Right lobe of liver (tissue), 6 donors: ENCODE measurements around the gene OR5B12. TPM values are rescaled to one million over a fixed set of nuclear protein-coding genes. Genes with fewer than 3 reads are reported as not detected.

Source experiments
- ATAC-seq, 4 donors: fragments of 200-7000 bp; cut with Tn5 transposase; one replicate each; pipeline ENCODE4 v1.9.1; 2020; ENCODE audit warnings: mild to moderate bottlenecking in 4 of 4, moderate library complexity in 4 of 4
- DNase-seq, 3 donors: peaks; one replicate each; pipeline ENCODE4 v3.0.0-alpha.2; 2020
- H3K27ac ChIP-seq, 3 donors: fragments of 200-600 bp; one replicate each; pipeline ENCODE4 v1.8.0; 2022
- H3K27me3 ChIP-seq, 2 donors: fragments of 200-600 bp; one replicate each; pipeline ENCODE4 v1.8.0; 2022
- H3K36me3 ChIP-seq, 4 donors: fragments of 200-600 bp; sonication (generic) in 1 of 4; one replicate each; pipeline versions ENCODE4 v1.5.1 to v1.8.0; 2017 to 2022; ENCODE audit warnings: control low read depth in 1 of 4
- H3K4me1 ChIP-seq, 4 donors: fragments of 200-600 bp; sonication (generic) in 1 of 4; one replicate each; pipeline versions ENCODE4 v1.5.1 to v1.8.0; 2017 to 2022; ENCODE audit warnings: control low read depth in 1 of 4
- H3K4me3 ChIP-seq, 3 donors: fragments of 200-600 bp; one replicate each; pipeline ENCODE4 v1.8.0; 2022
- H3K9me3 ChIP-seq, 4 donors: fragments of 200-600 bp; sonication (generic) in 1 of 4; one replicate each; pipeline versions ENCODE4 v1.5.1 to v1.8.0; 2017 to 2022; ENCODE audit warnings: control low read depth in 1 of 4
- POLR2A ChIP-seq: fragments of 450-650 bp; IDR thresholded peaks from one replicate; pipeline ENCODE4 v1.6.1; 2017; ENCODE audit warnings: antibody characterized with exemption, mild to moderate bottlenecking
- WGBS: methylation state at CpG from one replicate; pipeline ENCODE4 v1.1.6; 2018; ENCODE audit warnings: low coverage, low lambda C conversion rate; ENCODE audit not compliant: insufficient coverage; ENCODE audit errors: missing lambda C conversion rate; 5-methylcytosine and 5-hydroxymethylcytosine counted together
- intact Hi-C, 2 donors: fragments of 100-400 bp; cut with DNase I; formaldehyde crosslinking; loops; one replicate each; pipeline versions ENCODE4 v1.11.2 to v1.14.1; 2022
- total RNA-seq, 6 experiments: library from RNA; depleted of rRNA in 2 of 6; stranded (reverse); fragments of >200 nt in 2 of 6; fragmentation: NEBNext Ultra II Directional in 3 of 6; extraction: Animal tissue kit (Norgen Biotek cat#: 25700) in 3 of 6; gene quantifications; one replicate each; pipeline versions ENCODE4 v1.1.0 to v1.2.4, GENCODE V29; 2016 to 2023
- TF ChIP-seq, protein P1 (sequence below), 4 donors: fragments of 200-600 bp in 3 of 4; fragments of 450-650 bp in 1 of 4; IDR thresholded peaks; one replicate each; pipeline versions ENCODE4 v1.5.1 to v1.8.0; 2016 to 2022; ENCODE audit warnings: antibody characterized with exemption in 4 of 4, mild to moderate bottlenecking in 2 of 4
- donor health status: DM: no; HTN: yes; CAD: no.
- donor health status: DM: no; HTN: no; CAD: no.
- donor health status: DM: no; HTN: no; CAD: no.
- donor health status: DM: no; HTN: yes; CAD: no.
- donor health status: DM: no; HTN: yes; CAD: no.

Gene OR5B12
- total RNA-seq, 6 experiments from 2014 or later = not detected

DNA sequence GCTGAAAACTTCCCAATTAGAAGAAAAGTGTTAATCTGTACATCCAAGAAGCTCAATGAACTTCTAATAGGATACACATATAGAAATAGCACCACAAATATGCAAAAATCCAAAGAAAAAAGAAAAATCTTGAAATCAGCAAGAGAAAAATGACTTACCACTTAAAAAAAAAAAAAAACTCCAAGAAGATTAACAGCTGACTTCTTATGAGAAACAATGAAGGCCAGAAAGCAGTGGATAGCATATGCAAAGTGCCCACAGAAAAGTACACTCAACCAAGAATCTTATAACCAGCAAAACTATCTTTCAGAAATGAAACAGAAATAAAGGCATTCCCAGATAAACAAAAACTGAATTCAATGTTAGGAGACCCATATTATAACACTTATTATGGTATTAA, 29.9 kb upstream of the OR5B12 start:
- intact Hi-C loops = no loop called here
- peaks cover 0 to 3% (median 0%) of the 10 kb centered on the region in 4 donors for H3K9me3 ChIP-seq
- H3K36me3 ChIP-seq = no peaks in the 10 kb centered on the region
- no peak overlapping the region for H3K4me3 ChIP-seq
- no peak for DNase-seq
- H3K27me3 ChIP-seq = peaks cover 0 to 4% of the 10 kb centered on the region in 2 donors
- TF ChIP-seq POLR2A = no peak
- TF ChIP-seq, protein P1, sequence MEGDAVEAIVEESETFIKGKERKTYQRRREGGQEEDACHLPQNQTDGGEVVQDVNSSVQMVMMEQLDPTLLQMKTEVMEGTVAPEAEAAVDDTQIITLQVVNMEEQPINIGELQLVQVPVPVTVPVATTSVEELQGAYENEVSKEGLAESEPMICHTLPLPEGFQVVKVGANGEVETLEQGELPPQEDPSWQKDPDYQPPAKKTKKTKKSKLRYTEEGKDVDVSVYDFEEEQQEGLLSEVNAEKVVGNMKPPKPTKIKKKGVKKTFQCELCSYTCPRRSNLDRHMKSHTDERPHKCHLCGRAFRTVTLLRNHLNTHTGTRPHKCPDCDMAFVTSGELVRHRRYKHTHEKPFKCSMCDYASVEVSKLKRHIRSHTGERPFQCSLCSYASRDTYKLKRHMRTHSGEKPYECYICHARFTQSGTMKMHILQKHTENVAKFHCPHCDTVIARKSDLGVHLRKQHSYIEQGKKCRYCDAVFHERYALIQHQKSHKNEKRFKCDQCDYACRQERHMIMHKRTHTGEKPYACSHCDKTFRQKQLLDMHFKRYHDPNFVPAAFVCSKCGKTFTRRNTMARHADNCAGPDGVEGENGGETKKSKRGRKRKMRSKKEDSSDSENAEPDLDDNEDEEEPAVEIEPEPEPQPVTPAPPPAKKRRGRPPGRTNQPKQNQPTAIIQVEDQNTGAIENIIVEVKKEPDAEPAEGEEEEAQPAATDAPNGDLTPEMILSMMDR (IDR thresholded peaks at IDR 0.05) = no peak
- no peaks in the 10 kb centered on the region for H3K4me1 ChIP-seq
- no peak for ATAC-seq
- no peak overlapping the region for H3K27ac ChIP-seq

DNA sequence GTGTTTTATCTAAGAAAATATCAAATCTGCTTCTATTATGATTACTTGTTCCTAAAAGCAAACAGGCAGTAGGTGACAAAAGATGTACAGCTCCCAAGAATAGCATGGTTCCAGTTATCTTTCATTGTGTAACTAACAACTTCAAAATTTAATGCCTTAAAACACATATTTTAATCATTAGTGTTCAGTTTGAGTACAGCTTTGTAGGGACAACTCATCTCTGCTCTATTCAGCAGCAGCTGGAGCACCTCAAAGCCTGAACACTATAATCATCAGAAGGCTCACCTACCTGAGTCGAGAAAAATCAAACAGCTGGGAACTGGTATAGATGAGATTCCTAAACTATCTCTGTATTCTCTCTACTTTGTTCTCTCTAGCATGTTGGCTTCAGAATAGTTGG, 24.3 kb upstream of the OR5B12 start:
- WGBS = 71% methylated on average over 1 of the region's 1 CpG
- Histone ChIP-seq H3K9me3 (no peaks in the 10 kb centered on the region), H3K27me3 (no peaks in the 10 kb centered on the region), H3K27ac (no peak overlapping the region), H3K4me1 (no peaks in the 10 kb centered on the region), H3K4me3 (no peak overlapping the region), H3K36me3 (no peaks in the 10 kb centered on the region)
- TF ChIP-seq POLR2A = no peak
- TF ChIP-seq, protein P1 (IDR thresholded peaks at IDR 0.05) = no peak
- ATAC-seq (no peak), DNase-seq (no peak)
- intact Hi-C loops = no loop called here

DNA sequence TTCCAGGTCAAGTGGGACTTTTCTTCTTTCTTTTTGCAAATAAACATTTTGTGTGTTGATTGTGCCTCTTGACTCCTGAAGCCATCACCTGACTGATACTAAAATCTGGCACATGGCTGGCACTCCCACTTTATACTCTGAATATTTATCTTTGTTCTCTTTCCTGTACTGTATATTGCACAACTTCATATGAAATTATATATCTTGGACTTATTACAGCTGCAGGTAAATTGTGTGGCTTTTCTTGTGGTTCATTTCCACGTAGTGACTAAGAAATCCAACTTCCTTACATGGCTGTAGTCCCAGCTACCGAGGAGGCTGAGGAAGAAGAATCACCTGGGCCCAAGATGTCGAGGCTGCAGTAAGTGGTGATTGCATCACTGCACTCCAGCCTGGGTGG, 23.7 kb upstream of the OR5B12 start:
- no peak for DNase-seq
- TF ChIP-seq POLR2A = no peak
- TF ChIP-seq, protein P1 (IDR thresholded peaks at IDR 0.05) = no peak
- H3K4me3 ChIP-seq = no peak overlapping the region
- no peaks in the 10 kb centered on the region for H3K36me3 ChIP-seq
- H3K9me3 ChIP-seq = no peaks in the 10 kb centered on the region
- no peak for ATAC-seq
- H3K27me3 ChIP-seq = no peaks in the 10 kb centered on the region
- H3K4me1 ChIP-seq = no peaks in the 10 kb centered on the region
- WGBS = 40% methylated on average over 3 of the region's 3 CpGs
- H3K27ac ChIP-seq = no peak overlapping the region
- intact Hi-C loops = no loop called here

DNA sequence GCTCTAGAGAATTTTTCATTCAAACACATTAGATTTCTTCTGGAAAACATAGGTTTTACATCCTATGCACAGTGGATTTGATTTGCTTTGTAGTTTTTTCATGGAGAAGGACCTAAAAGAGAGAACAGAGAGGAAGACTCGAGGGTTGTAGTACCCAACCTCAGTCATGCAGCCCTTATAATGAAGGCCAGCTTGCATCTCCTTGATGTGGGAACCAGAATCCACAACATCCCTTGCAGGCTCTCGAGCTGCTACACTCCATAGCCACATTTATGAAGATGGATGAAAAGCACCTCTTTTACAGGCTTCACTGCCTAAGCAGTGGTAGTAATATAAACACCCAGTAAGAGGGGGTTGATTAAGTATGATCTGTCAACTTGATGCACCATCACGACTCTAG, 9.5 kb upstream of the OR5B12 start:
- DNase-seq (no peak), ATAC-seq (no peak)
- H3K36me3 ChIP-seq = no peaks in the 10 kb centered on the region
- no peaks in the 10 kb centered on the region for H3K4me1 ChIP-seq
- TF ChIP-seq, protein P1 (IDR thresholded peaks at IDR 0.05) = no peak
- no peak for TF ChIP-seq POLR2A
- 19% methylated on average over 3 of the region's 3 CpGs for WGBS
- H3K27me3 ChIP-seq = no peaks in the 10 kb centered on the region
- H3K4me3 ChIP-seq = no peak overlapping the region
- H3K27ac ChIP-seq = no peak overlapping the region
- intact Hi-C loops = no loop called here
- H3K9me3 ChIP-seq = no peaks in the 10 kb centered on the region

DNA sequence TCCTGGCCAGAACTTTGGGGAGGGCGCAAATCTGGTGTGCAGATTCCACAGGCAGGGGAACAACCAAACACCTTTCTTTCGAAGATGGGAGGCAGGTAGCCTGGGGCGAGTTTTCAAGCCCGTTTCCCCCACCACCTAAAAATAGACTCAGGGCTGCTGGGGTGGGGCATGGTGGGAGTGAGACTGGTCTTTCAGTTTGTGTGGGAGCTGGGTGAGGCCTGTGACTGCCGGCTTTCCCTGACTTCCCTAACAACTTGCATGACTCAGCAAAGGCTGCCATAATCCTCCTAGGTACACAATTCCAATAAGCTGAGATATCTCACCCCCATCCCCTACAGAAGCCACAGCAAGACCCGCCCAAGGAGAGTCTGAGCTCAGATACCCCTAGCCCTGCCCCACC, 4.3 kb upstream of the OR5B12 start:
- DNase-seq (no peak), ATAC-seq (no peak)
- intact Hi-C loops = no loop called here
- WGBS = 0% methylated on average over 1 of the region's 6 CpGs
- H3K4me1 ChIP-seq = no peaks in the 10 kb centered on the region
- H3K9me3 ChIP-seq = no peaks in the 10 kb centered on the region
- TF ChIP-seq POLR2A = no peak
- TF ChIP-seq, protein P1 (IDR thresholded peaks at IDR 0.05) = no peak
- H3K4me3 ChIP-seq = no peak overlapping the region
- no peak overlapping the region for H3K27ac ChIP-seq
- no peaks in the 10 kb centered on the region for H3K36me3 ChIP-seq
- H3K27me3 ChIP-seq = no peaks in the 10 kb centered on the region
